Astrocyte of the cerebellum (primary cell): ENCODE measurements around the gene HAUS3.

Source experiments
- DNase-seq: peaks from one replicate; pipeline ENCODE4 v3.0.0-alpha.2; 2011; ENCODE audit warnings: low read depth
- H3K4me3 ChIP-seq: 2 replicates; pipeline ENCODE4 v1.5.1; 2011; ENCODE audit warnings: mild to moderate bottlenecking, low read depth, low read length, moderate library complexity
- in situ Hi-C: cut with HindIII; loops from 2 replicates; pipeline ENCODE4 v1.10.0; 2017; ENCODE audit warnings: low sequenced_read_pairs
- TF ChIP-seq, protein P1 (sequence below): IDR thresholded peaks from 2 replicates; pipeline ENCODE4 v1.5.1; 2012; ENCODE audit warnings: low read length, low read depth, moderate library complexity, mild to moderate bottlenecking; ENCODE audit errors: missing control alignments

HAUS3 gene

DNA sequence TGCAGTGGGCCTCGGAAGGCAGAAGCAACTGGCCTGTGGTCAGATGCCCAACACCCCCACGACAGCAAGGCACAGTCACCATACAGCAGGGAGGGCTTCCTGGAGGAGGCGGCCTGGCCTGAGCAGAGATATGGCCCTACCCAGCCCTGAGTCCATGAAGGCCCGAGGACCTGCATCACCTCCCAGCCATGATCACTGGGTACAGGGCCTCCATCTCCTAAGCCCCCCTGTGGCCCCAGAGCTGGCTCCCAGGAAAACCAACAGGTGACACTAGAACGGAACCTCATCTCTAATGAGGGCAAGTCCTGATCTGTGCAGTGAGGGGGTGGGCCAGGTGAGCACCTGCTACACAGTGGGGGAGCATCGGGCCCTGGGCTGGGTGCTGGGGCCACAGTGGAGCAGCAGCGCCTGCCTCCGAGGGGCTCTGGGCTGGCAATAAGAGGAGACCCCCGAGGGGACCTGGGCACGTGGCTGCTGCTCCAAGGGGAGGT lies 46.2 kb upstream of the HAUS3 start:
- DNase-seq, result no peak
- no peak overlapping the region for H3K4me3 ChIP-seq
- in situ Hi-C loops, result no loop called here
- TF ChIP-seq, protein P1, sequence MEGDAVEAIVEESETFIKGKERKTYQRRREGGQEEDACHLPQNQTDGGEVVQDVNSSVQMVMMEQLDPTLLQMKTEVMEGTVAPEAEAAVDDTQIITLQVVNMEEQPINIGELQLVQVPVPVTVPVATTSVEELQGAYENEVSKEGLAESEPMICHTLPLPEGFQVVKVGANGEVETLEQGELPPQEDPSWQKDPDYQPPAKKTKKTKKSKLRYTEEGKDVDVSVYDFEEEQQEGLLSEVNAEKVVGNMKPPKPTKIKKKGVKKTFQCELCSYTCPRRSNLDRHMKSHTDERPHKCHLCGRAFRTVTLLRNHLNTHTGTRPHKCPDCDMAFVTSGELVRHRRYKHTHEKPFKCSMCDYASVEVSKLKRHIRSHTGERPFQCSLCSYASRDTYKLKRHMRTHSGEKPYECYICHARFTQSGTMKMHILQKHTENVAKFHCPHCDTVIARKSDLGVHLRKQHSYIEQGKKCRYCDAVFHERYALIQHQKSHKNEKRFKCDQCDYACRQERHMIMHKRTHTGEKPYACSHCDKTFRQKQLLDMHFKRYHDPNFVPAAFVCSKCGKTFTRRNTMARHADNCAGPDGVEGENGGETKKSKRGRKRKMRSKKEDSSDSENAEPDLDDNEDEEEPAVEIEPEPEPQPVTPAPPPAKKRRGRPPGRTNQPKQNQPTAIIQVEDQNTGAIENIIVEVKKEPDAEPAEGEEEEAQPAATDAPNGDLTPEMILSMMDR, result no peak

DNA sequence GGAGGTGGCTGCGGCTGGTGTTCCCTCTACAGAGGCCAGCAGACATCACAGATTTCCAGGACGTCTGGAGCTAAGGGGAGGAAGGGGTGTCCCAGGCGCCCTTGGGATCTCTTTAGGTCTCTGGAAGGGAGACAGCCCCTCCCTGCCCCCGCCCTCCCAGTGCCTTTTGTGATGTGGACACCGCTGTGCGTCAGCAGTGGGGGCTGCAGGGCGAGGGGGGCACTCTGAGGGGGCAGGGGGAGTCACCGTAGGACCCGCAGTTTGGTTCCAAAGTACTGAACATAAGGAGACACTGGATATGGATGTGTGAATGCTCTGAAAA lies 45.6 kb upstream of the HAUS3 start:
- in situ Hi-C loops, result no loop called here
- no peak for DNase-seq
- no peak overlapping the region for H3K4me3 ChIP-seq
- TF ChIP-seq, protein P1, result no peak

DNA sequence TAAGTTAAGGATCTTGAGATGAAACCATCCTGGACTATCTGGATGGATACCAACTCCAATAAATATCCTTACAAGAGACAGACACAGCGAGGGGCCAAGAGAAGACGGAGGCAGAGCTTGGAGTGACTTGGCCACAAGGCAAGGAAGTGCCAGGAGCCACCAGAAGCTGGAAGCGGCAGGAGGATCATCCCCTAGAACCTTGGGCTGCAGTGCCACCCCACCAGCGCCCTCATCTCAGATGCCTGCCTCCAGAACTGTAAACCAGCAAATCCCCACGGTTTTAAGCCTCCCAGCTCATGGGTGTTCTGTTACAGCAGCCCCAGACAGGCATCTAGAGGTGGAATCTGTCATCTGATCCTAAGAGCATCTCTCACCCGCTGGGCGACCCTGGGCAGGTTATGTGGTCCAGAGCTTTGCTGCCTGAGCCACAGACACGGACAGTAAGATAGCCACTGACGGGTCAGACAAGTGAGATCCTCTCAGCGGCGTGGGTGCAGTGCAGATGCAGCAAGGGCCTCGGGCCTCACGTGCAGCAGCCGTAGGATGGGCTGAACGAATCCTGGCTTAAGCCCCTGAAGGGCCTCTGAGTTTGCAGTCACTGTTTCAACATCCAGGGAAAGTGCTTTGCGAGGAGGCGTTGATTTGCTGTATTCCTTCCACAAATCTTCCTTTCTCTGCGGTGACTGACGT lies 45.1 kb upstream of the HAUS3 start:
- in situ Hi-C loops, result no loop called here
- H3K4me3 ChIP-seq, result no peak overlapping the region

DNA sequence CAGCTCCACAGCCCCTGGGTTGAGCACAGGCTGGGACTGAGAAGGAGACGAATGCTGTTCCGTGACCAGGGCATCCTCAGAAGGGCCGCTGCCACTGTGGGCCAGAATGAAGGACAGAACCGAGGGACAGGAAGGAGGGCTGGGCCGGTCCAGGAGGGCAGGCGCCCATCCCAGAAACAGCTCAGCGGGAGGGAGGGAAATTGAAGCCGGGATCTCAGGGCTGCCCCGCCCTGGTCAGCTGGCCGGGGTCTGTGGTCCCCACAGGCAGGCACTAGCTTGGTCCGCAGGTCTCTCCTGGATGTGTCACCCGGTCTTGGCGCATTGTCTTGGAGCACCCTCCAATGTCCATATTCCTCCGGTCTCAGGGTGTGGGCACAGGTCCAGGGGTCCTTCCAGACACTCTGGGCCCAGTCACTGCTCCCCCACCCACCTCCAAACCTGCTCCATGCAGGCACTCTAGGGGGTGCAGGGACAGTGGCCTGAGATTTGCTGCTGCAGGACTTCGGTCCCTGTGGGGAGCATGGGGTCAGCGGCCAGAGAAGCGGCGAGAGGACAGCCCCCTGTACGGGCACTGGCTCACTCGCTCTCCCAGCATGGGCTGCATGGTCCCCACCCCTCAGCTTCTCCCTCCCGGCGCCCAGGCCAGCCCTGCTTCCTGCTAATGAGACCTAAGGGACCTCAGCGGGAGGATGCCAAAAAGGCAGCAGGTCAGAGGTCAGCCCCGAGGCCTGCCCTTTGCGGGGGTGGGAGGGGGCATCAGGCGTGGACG lies 43.9 kb upstream of the HAUS3 start:
- TF ChIP-seq, protein P1, result no peak
- no peak overlapping the region for H3K4me3 ChIP-seq
- in situ Hi-C loops, result no loop called here
- no peak for DNase-seq

More for the DNA sequence above, 45.1 kb upstream of the HAUS3 start:
- DNase-seq, result no peak
- TF ChIP-seq, protein P1, result no peak

- no peak overlapping the region for H3K4me3 ChIP-seq
- in situ Hi-C loops, result no loop called here
- TF ChIP-seq, protein P1, result no peak
- DNase-seq, result peak; percentile 23
Measured at GRCh38 chr4:2284934-2285612, 43.2 kb upstream of the HAUS3 start.

DNA sequence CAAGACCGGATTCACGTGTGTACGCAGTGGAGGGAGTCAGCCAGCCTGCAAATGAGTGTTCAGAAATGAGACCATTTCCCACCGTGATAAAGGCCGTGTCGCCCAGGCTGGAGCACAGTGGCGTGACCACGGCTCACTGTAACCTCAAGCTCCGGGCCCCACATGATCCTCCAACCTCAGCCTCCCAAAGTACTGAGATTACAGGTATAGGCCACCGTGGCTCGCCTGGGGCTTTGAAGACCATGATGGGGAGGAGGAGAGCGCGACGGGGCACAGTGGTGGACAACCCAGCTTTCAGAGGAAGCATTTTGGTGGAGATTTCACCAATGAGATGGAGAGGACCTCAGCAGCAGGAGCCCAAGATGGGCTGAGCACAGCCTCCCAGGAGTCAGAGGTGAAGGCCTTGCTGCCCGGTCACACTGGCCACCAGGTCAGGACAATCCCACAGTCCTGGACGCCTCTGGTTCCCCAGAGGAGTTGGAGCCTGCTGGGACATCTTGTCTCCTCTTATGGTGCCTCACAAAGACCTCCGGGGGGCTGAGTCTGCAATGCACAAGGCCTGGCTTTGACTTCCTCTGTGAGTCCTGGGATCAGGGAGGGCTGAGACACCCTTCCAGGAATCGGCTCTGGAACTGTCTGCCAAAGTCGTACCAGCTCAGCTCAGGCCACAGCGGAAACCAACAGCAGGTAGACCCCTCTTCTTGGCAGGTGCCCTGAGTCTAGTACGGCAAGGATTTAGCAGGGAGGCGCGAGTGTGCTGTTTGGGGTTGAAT lies 42.4 kb upstream of the HAUS3 start:
- no peak overlapping the region for H3K4me3 ChIP-seq
- in situ Hi-C loops, result no loop called here
- no peak for DNase-seq
- TF ChIP-seq, protein P1, result no peak
